H1 (cell line): ENCODE measurements around the gene C1QTNF4. TPM values are rescaled to one million over a fixed set of nuclear protein-coding genes. Genes with fewer than 3 reads are reported as not detected.
A peak's percentile ranks its signal among the peaks of the same experiment; 100 is the strongest.

ENCODE experiments used
- CHD1 ChIP-seq: IDR thresholded peaks from 2 replicates; pipeline ENCODE4 v1.6.1; 2012; ENCODE audit warnings: low read depth, low read length, improper control_type of control experiment
- CTBP2 ChIP-seq: IDR thresholded peaks from 2 replicates; pipeline ENCODE4 v1.7.0; 2011; ENCODE audit warnings: borderline replicate concordance, mild to moderate bottlenecking, moderate library complexity, mixed read lengths, low read length; ENCODE audit not compliant: insufficient read depth, insufficient read length
- EP300 ChIP-seq, 2 experiments: IDR thresholded peaks; 1 replicate in 1 of 2; 2 replicates in 1 of 2; pipeline ENCODE4 v1.6.1; 2011 to 2012; ENCODE audit warnings: low read depth in 2 of 2, low read length in 2 of 2, mild to moderate bottlenecking in 2 of 2, borderline replicate concordance in 1 of 2, inconsistent platforms in 1 of 2, moderate library complexity in 1 of 2
- FOSL1 ChIP-seq: IDR thresholded peaks from 2 replicates; pipeline ENCODE4 v1.6.1; 2011; ENCODE audit warnings: mild to moderate bottlenecking, low read depth, low read length, moderate library complexity; ENCODE audit not compliant: insufficient read depth
- HDAC2 ChIP-seq, 2 experiments: fragments of 300-600 bp in 1 of 2; sonication (generic) in 1 of 2; IDR thresholded peaks; 2 replicates each; pipeline ENCODE4 v1.6.1; 2011 to 2012; ENCODE audit warnings: low read depth in 2 of 2, low read length in 2 of 2, mild to moderate bottlenecking in 2 of 2, moderate library complexity in 2 of 2, borderline replicate concordance in 1 of 2, inconsistent platforms in 1 of 2
- JUN ChIP-seq: IDR thresholded peaks from 2 replicates; pipeline ENCODE4 v1.6.1; 2011; ENCODE audit warnings: low read depth, mild to moderate bottlenecking, improper control_type of control experiment, low read length
- KDM1A ChIP-seq: fragments of 200-600, 300-600 bp; sonication (generic); IDR thresholded peaks from 2 replicates; pipeline ENCODE4 v1.7.1; 2016; ENCODE audit warnings: mild to moderate bottlenecking, low read length, borderline replicate concordance
- NANOG ChIP-seq: IDR thresholded peaks from 2 replicates; pipeline ENCODE4 v1.6.1; 2011; ENCODE audit warnings: low read length, low read depth, mild to moderate bottlenecking, inconsistent platforms; ENCODE audit not compliant: insufficient read depth, poor library complexity, severe bottlenecking
- POLR2A ChIP-seq, 2 experiments: IDR thresholded peaks; 1 replicate in 1 of 2; 2 replicates in 1 of 2; pipeline ENCODE4 v1.6.1; 2011; ENCODE audit warnings: low read depth in 2 of 2, low read length in 2 of 2, mild to moderate bottlenecking in 2 of 2; ENCODE audit errors: control extremely low read depth in 1 of 2
- RBBP5 ChIP-seq: IDR thresholded peaks from 2 replicates; pipeline ENCODE4 v1.7.1; 2012; ENCODE audit warnings: low read depth, mild to moderate bottlenecking, inconsistent platforms, low read length, moderate library complexity, borderline replicate concordance
- RXRA ChIP-seq: IDR thresholded peaks from 2 replicates; pipeline ENCODE4 v1.6.1; 2011; ENCODE audit warnings: low read depth, mild to moderate bottlenecking, low read length, moderate library complexity; ENCODE audit not compliant: insufficient read depth
- SAP30 ChIP-seq: fragments of 300-600 bp; sonication (generic); IDR thresholded peaks from 2 replicates; pipeline ENCODE4 v1.7.1; 2012; ENCODE audit warnings: low read length, moderate library complexity, mild to moderate bottlenecking, inconsistent platforms; ENCODE audit not compliant: insufficient read depth, insufficient replicate concordance
- SIN3A ChIP-seq, 2 experiments: IDR thresholded peaks in 1 of 2; conservative IDR thresholded peaks in 1 of 2; 2 replicates each; pipeline ENCODE4 v1.6.1; 2011 to 2012; ENCODE audit warnings: low read length in 2 of 2, improper control_type of control experiment in 1 of 2, low read depth in 1 of 2, mild to moderate bottlenecking in 1 of 2
- SP4 ChIP-seq: IDR thresholded peaks from 2 replicates; pipeline ENCODE4 v1.6.1; 2012; ENCODE audit warnings: low read length, inconsistent platforms
- SRF ChIP-seq: IDR thresholded peaks from 2 replicates; pipeline ENCODE4 v1.6.1; 2011; ENCODE audit warnings: mild to moderate bottlenecking, low read depth, low read length, moderate library complexity
- TEAD4 ChIP-seq: IDR thresholded peaks from 2 replicates; pipeline ENCODE4 v1.6.1; 2012; ENCODE audit warnings: low read depth, low read length, inconsistent platforms, mixed read lengths
- YY1 ChIP-seq: IDR thresholded peaks from 2 replicates; pipeline ENCODE4 v1.6.1; 2011; ENCODE audit warnings: low read depth, mild to moderate bottlenecking, low read length
- ZNF274 ChIP-seq: IDR thresholded peaks from 2 replicates; pipeline ENCODE4 v1.7.0; 2012; ENCODE audit warnings: low read length, borderline replicate concordance; ENCODE audit errors: extremely low read depth
- polyA plus RNA-seq, 7 experiments: library from polyadenylated mRNA; depleted of rRNA in 3 of 7; stranded (reverse) in 5 of 7; unstranded in 2 of 7; fragments of >200 nt in 5 of 7; fragments of 200-250 nt in 2 of 7; gene quantifications; 1 replicate in 5 of 7; 2 replicates in 1 of 7; 4 replicates in 1 of 7; pipeline versions ENCODE4 v1.2.1 to v1.2.3, GENCODE V29; 2011 to 2013; ENCODE audit warnings: missing spikeins in 2 of 7, mixed read lengths in 2 of 7
- total RNA-seq: library from RNA; stranded (reverse); fragmentation: NEBNext Ultra II Directional; extraction: Animal tissue kit (Norgen Biotek cat#: 25700); gene quantifications from 2 replicates; pipeline ENCODE4 v1.2.1, GENCODE V29; 2021
- TF ChIP-seq, protein P1 (sequence below): IDR thresholded peaks from 2 replicates; pipeline ENCODE4 v1.6.1; 2012; ENCODE audit warnings: low read length, inconsistent platforms

C1QTNF4 gene
- total and polyA plus RNA-seq, 2 of the 8 experiments (the other 6 are each of a cell fraction or from before 2014, with no cell fraction given), result 3.9 to 6.0 TPM

DNA sequence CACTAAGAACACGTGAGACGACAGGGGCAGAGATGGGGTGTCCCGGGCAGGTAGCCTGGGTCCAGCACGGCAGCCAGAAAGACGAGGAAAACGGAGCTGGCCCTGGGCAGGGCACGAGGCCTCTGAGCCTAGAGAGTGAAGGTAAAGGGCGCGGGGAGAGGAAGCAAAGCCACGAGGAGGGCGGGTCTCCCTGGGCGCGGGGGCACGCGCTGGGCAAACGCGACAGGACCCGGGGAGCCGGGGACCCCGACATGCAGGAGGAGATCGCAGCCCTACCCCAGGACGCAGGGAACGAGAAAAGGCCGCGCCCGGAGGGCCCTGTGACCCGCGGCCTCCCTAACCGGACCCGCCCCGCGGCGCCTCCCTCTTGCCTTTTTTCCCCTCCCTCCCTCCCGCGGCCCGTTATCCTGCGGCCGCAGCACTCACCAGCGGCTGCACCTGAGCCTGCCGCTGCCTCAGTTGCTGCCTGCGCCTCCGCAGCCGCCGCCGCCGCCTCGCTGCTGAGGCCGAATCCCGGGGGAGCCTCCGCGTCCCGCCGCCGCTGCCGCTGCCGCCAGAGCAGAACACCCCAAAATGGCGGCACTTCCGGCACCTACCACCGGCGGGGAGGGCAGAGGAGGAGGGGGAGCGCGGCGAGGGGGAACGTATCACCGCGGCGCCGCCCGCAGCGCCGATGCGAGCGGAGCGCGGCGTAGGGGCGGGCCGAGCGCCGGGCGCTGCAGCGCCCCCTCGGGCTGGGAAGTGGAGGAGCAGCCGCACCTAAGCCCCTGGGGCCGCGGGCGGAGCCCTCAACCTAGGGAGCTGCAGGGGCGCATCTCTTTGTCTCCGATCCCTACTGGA, 41.4 kb downstream of the C1QTNF4 start, which contains the start of gene CELF1 (continued):
- TF ChIP-seq RBBP5 (peak; percentile 67; the same call in 1 of the 2 replicates), ZNF274 (no peak), HDAC2 (IDR thresholded peaks at IDR 0.05; ENCODE audit: borderline replicate concordance in 1 of 2, low read depth in 2 of 2, low read length in 2 of 2) (0 out of 4 replicates have a peak, but pooled peaks of 1 of the 2 experiments have one; percentile 24), SAP30 (no peak), FOSL1 (no peak), TEAD4 (no peak), YY1 (peak; percentile 96), JUN (no peak), NANOG (no peak), SIN3A (conservative IDR thresholded peaks at IDR 0.05 in 1 of 2, IDR thresholded peaks at IDR 0.05 in 1 of 2; ENCODE audit: low read depth in 1 of 2, low read length in 2 of 2) (peak; percentile 45 to 68; a peak in 2 of 4 replicates), POLR2A (IDR thresholded peaks at IDR 0.05; ENCODE audit: control extremely low read depth in 1 of 2, low read depth in 2 of 2, low read length in 2 of 2) (peak; percentile 42 to 71), EP300 (IDR thresholded peaks at IDR 0.05; ENCODE audit: borderline replicate concordance in 1 of 2, low read depth in 2 of 2, low read length in 2 of 2) (peak in 1 of 2 experiments; percentile 38; a peak in 1 of 3 replicates), SP4 (no peak), RXRA (no peak), CHD1 (no peak), KDM1A (0 out of 2 replicates have a peak, but pooled peaks have one; percentile 9), SRF (peak; percentile 10; the same call in 1 of the 2 replicates), CTBP2 (no peak)
- TF ChIP-seq, protein P1, sequence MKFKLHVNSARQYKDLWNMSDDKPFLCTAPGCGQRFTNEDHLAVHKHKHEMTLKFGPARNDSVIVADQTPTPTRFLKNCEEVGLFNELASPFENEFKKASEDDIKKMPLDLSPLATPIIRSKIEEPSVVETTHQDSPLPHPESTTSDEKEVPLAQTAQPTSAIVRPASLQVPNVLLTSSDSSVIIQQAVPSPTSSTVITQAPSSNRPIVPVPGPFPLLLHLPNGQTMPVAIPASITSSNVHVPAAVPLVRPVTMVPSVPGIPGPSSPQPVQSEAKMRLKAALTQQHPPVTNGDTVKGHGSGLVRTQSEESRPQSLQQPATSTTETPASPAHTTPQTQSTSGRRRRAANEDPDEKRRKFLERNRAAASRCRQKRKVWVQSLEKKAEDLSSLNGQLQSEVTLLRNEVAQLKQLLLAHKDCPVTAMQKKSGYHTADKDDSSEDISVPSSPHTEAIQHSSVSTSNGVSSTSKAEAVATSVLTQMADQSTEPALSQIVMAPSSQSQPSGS, result no peak
